ENCODE measurements around the gene GALNT16.
"Not testable (repeated sequence)": the region's sequence is repeated elsewhere in the genome, so short reads cannot be mapped to it uniquely, and the experiment has no call there.

The GALNT16 gene

DNA sequence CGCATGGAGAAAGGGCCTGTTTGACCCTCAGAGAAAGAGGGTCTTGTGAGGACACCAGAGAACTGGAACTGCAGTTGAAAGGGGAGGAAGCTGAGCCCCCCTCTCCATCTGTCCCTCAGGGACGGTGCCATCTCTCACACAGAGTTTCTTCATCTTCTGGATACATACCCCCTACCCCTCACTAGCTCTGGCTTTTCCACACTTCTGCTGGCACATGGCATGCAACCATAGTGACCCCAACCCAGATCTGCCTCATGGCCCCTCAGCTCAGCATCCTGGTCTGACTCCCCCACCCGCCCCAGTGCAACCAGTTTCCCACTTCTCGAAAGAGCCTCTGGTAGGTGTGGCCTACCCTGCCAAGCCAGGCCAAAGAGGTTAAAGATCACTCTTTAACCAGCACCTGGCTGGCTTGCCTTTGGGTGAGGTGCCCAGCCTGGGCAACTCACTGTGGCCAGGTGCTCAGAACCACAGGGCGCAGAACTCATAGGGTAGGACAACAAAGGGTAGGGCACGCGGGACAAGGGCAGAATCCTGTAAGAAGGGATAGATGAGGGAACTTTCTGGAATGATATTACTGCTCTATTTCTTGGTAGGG is 25.8 kb downstream of the GALNT16 start:
- Mint-ChIP-seq H3K4me3 (no peak overlapping the region), H3K9me3 (ENCODE audit: low read depth) (no peaks in the 10 kb centered on the region), H3K36me3 (no peaks in the 10 kb centered on the region), H3K27me3 (no peaks in the 10 kb centered on the region), H3K27ac (no peak overlapping the region), H3K4me1 (ENCODE audit: low read depth) (no peaks in the 10 kb centered on the region)

DNA sequence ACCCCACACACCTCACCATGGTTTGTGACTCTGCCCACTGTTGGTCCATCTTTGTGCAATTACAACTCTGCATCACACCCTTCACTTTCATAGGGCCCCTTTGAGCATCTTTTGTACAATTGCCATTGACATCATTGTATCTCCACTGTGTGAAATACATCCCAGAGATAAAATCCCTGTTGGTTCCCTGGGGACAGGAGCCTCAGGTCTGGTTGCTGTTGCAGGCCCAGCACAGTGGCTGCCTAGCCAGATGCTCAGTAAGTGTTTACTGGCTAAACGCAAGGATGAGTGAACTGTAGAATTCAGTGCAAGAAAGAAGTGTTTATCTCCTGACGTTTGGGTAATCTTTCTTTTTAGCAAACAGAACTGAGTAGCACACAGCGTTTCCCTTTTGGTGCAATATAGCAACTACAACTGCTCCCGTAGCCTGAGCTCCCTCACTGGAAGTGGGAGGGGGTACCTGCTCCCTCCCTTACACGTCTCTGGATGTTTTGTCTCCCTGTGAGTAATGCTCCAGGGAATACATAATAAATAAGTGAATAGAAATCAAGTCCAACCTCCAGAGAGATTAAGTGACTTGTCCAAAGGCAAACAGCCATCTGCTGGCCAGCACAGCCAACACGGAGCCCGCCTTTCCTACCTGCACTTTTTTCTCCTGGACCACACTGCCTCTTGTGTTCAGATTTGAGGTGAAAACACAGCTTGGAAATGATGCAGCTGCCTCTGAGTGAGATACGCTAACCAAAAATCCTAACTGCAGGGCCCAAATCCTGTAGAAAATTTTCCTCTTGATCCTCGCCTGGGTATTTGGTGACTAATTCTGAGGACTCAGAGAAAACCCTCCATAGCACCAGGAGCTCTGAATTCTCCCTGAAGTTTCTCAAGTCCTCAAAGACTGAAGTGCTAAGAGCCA is 27.4 kb downstream of the GALNT16 start:
- Mint-ChIP-seq H3K27me3 (no peaks in the 10 kb centered on the region), H3K27ac (no peak overlapping the region), H3K4me1 (ENCODE audit: low read depth) (no peaks in the 10 kb centered on the region), H3K36me3 (no peaks in the 10 kb centered on the region), H3K4me3 (no peak overlapping the region), H3K9me3 (ENCODE audit: low read depth) (no peaks in the 10 kb centered on the region)

DNA sequence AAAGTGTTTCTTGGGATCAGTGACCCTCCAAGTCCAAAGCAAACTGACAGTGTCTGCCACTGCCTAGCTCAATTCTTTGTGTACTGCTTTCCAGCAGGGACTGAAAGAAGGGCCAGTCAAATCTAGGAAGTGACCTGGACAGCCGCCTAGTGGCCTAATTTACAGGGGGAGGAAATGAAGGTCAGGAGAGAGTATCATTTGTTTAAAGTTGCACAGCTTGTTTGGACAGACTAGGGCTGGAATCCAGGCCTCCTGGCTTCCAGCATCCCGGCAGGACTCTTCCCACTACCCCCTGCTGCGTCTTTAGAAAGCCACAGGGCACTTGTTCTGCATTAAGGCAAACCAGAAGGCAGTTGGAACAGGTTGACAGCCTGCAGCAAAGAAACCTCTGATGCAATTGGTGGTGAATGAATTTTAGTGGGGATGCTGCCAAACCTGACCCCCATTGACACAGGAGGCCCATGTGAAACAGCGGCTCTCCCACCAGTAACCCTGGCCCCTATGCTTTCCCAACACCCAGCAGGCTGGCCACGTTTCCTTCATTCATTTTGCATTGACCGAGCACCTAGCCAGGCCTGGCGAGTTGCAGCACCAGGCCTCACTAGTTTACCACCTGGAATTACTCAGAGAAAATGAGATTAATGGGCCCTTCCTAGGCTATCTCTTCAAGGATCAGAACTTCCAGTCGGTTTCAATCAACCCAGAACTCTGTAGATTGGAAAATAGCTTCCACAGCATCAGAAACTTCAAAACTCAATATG is 28.2 kb downstream of the GALNT16 start:
- H3K4me3 Mint-ChIP-seq: no peak overlapping the region
- H3K9me3 Mint-ChIP-seq (ENCODE audit: low read depth): no peaks in the 10 kb centered on the region
- no peaks in the 10 kb centered on the region for H3K36me3 Mint-ChIP-seq
- no peaks in the 10 kb centered on the region for H3K27me3 Mint-ChIP-seq
- H3K27ac Mint-ChIP-seq: no peak overlapping the region
- H3K4me1 Mint-ChIP-seq (ENCODE audit: low read depth): no peaks in the 10 kb centered on the region

DNA sequence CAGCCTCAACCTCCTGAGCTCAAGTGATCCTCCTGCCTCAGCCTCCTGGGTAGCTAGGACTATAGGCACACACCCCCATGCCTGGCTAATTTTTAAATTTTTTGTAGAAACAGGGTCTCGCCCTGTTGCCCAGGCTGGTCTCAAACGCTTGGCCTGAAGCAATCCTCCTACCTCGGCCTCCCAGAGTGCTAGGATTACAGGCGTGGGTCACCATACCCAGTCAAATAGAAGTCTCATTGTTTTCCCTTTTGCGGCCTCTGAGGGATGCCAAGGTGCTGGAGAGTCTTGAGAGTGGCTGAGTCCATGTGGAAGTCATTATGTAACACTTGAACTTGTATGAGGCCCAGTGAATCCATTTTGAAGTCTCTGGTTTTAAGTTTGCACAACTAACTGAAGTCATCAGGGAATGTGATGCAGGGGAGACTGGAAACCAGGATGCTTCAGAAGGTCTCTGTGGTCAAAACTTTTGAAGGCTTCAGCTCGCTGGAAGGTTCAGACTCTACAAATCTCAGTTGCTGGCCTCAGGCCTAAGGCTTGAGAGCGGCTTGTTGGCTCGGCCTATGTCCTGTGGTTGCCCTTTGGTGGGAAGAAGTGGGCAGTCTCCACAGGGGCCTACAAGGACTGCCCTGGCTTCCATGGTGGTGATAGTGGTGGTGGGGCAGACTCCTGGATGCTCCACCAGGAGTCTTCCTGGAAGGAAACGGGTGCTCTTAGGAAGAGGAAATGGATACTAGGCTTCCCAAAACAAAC is 29.2 kb downstream of the GALNT16 start:
- no peaks in the 10 kb centered on the region for H3K27me3 Mint-ChIP-seq
- H3K27ac Mint-ChIP-seq: no peak overlapping the region
- no peak overlapping the region for H3K4me3 Mint-ChIP-seq
- no peaks in the 10 kb centered on the region for H3K36me3 Mint-ChIP-seq
- H3K9me3 Mint-ChIP-seq (ENCODE audit: low read depth): no peaks in the 10 kb centered on the region
- H3K4me1 Mint-ChIP-seq (ENCODE audit: low read depth): no peaks in the 10 kb centered on the region

DNA sequence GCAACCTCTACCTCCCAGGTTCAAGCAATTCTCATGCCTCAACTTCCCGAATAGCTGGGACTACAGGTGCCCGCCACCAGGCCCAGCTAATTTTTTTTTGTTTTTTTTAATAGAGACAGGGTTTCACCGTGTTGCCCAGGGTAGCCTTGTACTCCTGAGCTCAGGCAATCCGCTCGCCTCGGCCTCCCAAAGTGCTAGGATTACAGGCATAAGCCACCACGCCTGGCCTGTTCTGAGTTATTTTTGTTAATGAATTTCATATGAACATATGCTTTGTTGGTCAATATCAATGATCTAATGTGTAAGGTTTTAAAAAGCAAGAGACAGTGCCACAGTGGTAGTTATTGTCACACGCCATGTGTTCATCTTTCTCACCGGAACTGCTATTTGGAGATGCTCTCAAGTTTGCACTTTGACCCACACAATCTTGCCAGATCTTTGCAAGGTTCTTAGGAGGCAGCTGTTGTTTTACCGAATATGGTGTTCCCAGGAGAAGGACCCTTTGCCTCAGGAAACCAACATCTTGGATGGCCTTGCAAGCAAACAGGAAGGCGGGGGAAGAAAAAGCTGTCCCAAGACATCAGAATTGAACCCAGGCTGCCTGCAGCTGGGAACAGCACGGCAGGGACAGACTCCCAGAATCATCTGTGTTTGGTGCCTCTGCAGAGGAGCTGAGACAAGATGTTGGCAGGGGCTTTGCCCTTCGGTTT is 30.0 kb downstream of the GALNT16 start:
- Mint-ChIP-seq H3K4me1 (ENCODE audit: low read depth) (no peaks in the 10 kb centered on the region), H3K27me3 (no peaks in the 10 kb centered on the region), H3K9me3 (ENCODE audit: low read depth) (no peaks in the 10 kb centered on the region), H3K36me3 (no peaks in the 10 kb centered on the region), H3K4me3 (no peak overlapping the region), H3K27ac (no peak overlapping the region)

DNA sequence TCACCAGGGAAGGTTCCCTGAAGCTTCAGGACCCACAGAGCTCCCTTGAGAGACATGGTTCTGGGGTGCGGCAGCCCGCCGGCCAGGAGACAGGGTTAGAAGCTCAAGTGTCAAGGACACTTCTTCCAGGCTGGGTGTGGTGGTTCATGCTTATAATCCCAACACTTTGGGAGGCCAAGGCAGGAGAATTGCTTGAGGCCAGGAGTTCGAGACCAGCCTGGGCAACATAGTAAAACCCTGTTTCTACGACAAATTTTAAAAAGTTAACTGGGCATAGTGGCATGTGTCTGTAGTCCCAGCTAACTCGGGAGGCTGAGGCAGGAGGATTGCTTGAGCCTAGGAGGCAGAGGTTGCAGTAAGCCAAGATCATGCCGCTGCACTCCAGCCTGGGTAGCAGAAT is 30.9 kb downstream of the GALNT16 start:
- not testable (repeated sequence) for H3K4me1 Mint-ChIP-seq (ENCODE audit: low read depth); H3K27me3 Mint-ChIP-seq; H3K36me3 Mint-ChIP-seq; H3K4me3 Mint-ChIP-seq; H3K9me3 Mint-ChIP-seq (ENCODE audit: low read depth); H3K27ac Mint-ChIP-seq

DNA sequence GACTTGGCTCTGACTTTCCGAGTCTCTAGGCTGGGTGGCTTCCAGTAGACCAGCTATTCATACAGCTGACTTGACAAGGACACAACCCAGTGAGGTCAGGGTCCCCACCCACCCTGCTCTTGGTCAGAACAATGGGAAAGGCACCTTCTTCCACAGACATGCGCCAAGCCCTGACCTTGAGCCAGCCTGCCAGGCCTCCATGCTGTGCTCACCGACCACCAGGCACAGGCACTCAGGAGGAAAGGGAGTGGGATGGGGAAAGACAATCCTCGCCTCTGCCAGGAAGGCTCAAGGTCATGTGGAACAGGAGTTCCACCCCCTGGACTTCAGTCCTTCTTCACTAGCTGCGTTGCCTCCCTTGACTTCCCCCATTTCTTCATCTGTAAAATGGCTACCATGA is 31.4 kb downstream of the GALNT16 start:
- no peak overlapping the region for H3K4me3 Mint-ChIP-seq
- no peak overlapping the region for H3K27ac Mint-ChIP-seq
- no peaks in the 10 kb centered on the region for H3K36me3 Mint-ChIP-seq
- no peaks in the 10 kb centered on the region for H3K9me3 Mint-ChIP-seq (ENCODE audit: low read depth)
- H3K4me1 Mint-ChIP-seq (ENCODE audit: low read depth): no peaks in the 10 kb centered on the region
- H3K27me3 Mint-ChIP-seq: no peaks in the 10 kb centered on the region

DNA sequence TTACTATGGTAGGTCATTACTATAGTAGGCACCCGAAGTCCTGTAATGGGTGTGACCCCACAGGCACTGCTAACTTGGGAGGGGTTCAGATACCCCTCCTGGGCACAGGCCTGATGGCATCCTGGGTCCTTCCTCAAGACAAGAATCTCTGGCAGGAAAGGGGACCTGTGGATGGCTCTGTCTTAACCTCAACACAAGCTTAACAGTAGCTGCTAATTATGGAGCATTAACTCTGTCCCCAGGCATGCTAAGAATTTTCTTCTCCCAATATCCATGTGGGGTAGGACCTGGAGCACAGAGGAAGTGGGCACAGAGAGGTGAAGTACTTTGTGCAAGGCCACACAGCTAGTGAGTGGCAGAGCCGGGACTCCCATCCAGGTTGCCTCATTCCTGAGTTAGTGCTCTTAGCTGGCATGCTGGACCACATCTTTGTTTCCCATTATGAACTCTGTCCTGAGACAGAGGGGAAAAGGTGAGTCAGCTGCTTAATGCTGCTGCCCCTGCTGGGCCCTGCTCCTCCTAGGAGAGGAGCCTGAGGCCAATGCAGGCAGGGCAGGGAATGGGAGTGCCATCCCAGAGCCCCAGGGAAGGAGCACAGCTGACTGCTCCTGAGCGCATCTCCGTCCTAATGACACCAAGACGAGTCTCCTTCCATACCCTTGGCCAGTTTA is 32.1 kb downstream of the GALNT16 start:
- Mint-ChIP-seq H3K27ac (no peak overlapping the region), H3K9me3 (ENCODE audit: low read depth) (no peaks in the 10 kb centered on the region), H3K4me3 (no peak overlapping the region), H3K36me3 (no peaks in the 10 kb centered on the region), H3K4me1 (ENCODE audit: low read depth) (no peaks in the 10 kb centered on the region), H3K27me3 (no peaks in the 10 kb centered on the region)

DNA sequence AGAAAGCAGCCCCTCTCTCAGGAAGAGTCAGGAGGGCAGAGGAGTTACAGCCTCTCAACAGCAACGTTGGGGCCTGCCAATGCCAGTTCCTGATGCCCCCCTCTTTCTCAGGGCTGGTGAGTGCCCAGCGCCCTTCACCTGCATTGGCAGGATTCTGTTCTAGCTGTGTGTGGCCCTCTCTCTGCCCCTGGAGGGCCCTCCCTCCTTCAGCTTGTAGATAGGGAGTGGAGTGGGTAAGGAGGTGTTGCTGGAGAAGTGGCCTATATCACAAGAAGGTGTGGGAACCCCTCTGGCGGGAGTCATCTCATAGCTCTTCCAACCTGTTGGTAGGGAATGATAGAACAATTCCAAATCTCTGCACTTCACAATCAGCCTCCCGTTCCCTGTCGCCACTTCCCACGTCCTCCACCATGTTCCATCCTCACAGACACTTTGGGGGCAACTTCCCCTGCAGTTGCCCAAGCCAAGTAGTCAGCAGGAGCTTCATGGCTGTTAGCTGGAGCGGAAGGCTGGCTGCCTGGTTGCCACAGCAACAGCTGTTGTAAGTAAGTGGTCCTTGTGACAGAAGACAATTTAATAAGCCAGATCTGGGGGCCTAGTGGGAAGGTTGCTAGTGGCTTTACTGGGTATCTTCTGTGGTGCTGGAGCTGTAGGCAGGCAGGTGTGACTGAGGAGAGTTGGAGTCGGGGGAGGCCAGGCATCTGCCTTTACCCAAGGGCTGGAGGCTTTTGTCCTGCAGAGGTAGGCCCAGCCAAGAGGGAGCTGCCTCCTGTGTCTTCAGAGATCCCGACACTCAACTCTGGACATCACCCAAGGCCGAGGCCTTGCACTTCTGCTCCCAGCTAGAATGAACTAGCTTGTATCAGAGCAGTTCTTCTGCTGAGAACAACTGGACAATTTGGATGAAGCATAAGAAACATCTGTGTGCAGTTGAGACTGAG is 38.4 kb downstream of the GALNT16 start:
- H3K9me3 Mint-ChIP-seq (ENCODE audit: low read depth): no peaks in the 10 kb centered on the region
- peaks cover 3% of the 10 kb centered on the region for H3K27me3 Mint-ChIP-seq
- H3K4me1 Mint-ChIP-seq (ENCODE audit: low read depth): no peaks in the 10 kb centered on the region
- H3K4me3 Mint-ChIP-seq: no peak overlapping the region
- no peak overlapping the region for H3K27ac Mint-ChIP-seq
- H3K36me3 Mint-ChIP-seq: no peaks in the 10 kb centered on the region

DNA sequence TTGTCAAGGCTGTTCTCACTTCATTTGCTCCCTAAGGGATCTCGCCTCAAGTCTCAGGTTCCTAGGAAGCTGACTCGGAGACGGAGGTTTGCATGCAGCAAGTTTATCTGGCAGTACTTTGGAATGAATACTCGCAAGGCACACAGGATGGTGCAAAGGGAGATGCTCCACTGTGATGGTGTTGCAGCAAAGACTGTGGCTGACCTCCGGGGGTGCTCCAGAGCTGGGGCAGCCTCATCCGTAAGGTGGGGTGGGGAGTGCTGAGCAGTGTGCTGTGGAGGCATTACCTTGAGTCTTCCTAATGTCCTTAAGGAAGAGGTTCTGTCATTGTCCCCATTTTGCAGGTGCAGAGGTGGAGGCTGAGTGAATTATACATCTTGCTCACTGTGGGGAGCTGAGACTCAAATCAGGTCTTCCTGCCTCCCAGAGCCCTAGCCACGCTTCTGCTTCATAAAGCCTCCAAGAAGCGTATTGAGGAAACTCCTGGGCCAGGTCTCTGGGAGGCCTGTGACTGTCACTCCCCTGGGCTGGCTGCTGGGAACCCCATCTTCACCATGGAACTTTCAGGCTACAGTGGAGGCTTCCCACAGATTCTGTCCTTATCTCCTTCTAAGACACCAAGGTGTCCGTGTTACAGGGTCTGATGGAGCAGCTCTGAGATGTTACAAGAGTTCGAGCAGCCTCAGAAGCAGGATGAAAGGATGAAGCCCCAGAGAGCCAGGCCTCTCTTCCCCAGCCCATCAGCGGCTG is 39.5 kb downstream of the GALNT16 start:
- Mint-ChIP-seq H3K27me3 (peaks cover 3% of the 10 kb centered on the region), H3K27ac (no peak overlapping the region), H3K4me1 (ENCODE audit: low read depth) (no peaks in the 10 kb centered on the region), H3K9me3 (ENCODE audit: low read depth) (no peaks in the 10 kb centered on the region), H3K4me3 (no peak overlapping the region), H3K36me3 (no peaks in the 10 kb centered on the region)

DNA sequence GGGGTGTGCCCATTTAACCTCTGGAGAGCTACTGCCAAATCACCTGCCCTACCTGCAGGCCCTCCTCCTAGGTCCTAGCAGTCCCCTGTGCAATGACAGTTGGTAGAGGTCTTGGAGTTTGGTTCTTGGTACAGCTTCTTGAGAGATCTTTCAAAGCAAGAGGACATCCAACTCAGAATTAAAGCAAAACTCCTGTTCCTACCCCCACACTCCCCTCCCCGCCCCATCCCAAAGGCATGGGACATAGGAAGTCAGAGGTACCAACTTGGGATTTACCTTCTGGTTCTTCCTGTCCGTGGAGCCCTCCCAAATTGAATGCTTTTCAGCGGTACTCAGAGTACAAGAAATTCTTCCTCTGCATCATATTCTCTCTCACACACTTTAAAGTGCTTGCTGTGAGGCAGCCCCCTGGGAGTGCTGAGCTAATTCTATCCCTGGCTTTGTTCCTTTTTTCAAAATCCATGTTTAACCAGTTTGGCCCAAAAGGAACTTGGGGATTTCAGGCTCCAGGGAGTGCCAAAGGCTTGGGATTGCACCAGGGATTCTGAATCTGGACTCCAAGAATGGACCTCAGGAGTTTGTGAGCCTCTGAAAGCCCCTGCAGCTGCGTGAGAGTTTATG is 40.8 kb downstream of the GALNT16 start:
- no peaks in the 10 kb centered on the region for H3K9me3 Mint-ChIP-seq (ENCODE audit: low read depth)
- H3K27ac Mint-ChIP-seq: no peak overlapping the region
- peaks cover 4% of the 10 kb centered on the region for H3K27me3 Mint-ChIP-seq
- no peak overlapping the region for H3K4me3 Mint-ChIP-seq
- H3K4me1 Mint-ChIP-seq (ENCODE audit: low read depth): no peaks in the 10 kb centered on the region
- no peaks in the 10 kb centered on the region for H3K36me3 Mint-ChIP-seq

DNA sequence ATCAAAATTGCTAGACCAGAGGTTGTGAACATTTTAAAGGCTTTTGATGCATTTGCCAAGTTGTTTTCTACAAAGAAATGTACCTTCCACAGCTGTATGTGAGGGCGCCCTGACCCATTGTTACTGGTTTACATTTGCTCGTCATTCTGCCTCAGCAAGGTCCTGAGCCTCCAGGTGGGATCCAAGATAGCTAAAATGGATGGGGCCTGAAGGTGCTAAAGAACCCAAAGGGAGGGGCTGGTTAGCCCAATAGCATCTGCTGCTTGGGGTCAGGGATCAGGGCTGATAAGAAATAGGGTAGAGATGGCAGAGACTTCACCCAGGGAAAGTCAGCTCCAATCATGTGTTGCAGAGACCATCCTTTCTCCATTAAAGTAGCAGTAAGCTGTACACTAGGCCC is 43.1 kb downstream of the GALNT16 start:
- H3K27ac Mint-ChIP-seq: no peak overlapping the region
- H3K4me1 Mint-ChIP-seq (ENCODE audit: low read depth): no peaks in the 10 kb centered on the region
- H3K36me3 Mint-ChIP-seq: no peaks in the 10 kb centered on the region
- no peaks in the 10 kb centered on the region for H3K9me3 Mint-ChIP-seq (ENCODE audit: low read depth)
- H3K4me3 Mint-ChIP-seq: no peak overlapping the region
- H3K27me3 Mint-ChIP-seq: peaks cover 7% of the 10 kb centered on the region

Data from activated naive CD8-positive, alpha-beta T cell (primary cell).